Measurements from ENCODE around the gene RBM8A. TPM values are rescaled to one million over a fixed set of nuclear protein-coding genes. Genes with fewer than 3 reads are reported as not detected.
A peak's percentile ranks its signal among the peaks of the same experiment; 100 is the strongest.

RBM8A gene
- total RNA-seq, 2 experiments from 2014 or later, result 157 to 160 TPM

DNA sequence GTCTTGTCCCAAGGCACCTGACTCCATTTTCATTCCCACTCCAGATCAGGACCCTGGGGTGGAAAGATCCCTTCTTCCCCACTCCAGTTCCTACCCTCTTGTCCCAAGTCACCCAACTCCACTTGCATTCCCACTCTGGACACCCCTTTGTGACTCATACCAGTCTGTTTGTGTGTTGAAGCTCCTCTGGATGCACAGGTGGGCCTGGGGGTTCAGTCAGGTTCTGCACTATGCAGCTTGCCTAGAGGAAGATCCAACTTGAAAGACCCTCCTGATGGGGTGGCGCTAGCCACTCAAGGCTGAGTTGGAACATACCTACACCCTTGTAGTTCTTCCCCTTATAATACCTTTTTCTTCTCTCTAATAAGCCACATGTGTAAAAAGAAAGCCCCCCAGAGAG is 31.8 kb downstream of the RBM8A start:
- ATAC-seq (ENCODE audit: low read depth) (no peak), DNase-seq (peak; percentile 12)
- no peak overlapping the region for H3K27ac Mint-ChIP-seq
- no peaks in the 10 kb centered on the region for H3K27me3 Mint-ChIP-seq
- no peaks in the 10 kb centered on the region for H3K9me3 Mint-ChIP-seq
- no peak overlapping the region for H3K4me3 Mint-ChIP-seq
- no peaks in the 10 kb centered on the region for H3K4me1 Mint-ChIP-seq
- POLR2A ChIA-PET, result no interaction called here
- H3K36me3 Mint-ChIP-seq, result no peaks in the 10 kb centered on the region

GRCh38 chr1:145893306-145894055 is 33.8 kb downstream of the RBM8A start:
- Mint-ChIP-seq H3K9me3 (no peaks in the 10 kb centered on the region), H3K4me1 (no peaks in the 10 kb centered on the region), H3K27ac (no peak overlapping the region), H3K4me3 (no peak overlapping the region), H3K36me3 (no peaks in the 10 kb centered on the region), H3K27me3 (no peaks in the 10 kb centered on the region)
- POLR2A ChIA-PET, result interaction anchor here (1.2 kb wide), 1 partner anchor 34 kb away, joined by 3 read pairs; the partner anchor contains the start of gene RBM8A
- ATAC-seq (ENCODE audit: low read depth) (no peak), DNase-seq (no peak)

DNA sequence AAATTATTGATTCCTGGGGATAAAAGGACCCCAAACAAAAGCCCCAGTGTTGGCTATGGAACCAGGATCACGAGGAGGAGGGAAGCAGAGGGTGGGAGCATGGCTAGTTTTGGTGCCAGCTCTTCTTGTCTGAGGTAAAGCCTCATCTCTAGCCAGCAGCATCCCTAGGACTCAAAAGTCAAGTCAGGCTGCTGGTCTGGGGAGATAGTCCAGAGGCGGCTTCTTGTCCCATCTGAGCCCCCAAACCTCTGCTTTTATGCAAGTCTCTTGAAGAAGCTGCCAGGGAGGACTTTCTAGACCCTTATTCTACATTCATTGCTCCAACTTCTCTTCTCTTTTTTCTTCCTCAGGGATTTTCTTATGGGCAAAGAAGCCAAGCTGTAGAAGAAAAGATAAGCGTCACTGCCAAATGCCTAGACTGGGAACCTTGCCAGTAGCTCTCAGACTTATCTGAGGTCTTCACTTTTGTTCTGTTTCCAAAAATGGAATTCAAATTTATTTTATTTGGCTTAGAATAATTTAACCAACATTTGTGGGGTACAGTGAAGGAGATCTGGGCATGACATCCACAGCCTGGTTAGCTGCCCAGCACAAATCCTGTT is 34.7 kb downstream of the RBM8A start:
- no peak for ATAC-seq (ENCODE audit: low read depth)
- Mint-ChIP-seq H3K9me3 (no peaks in the 10 kb centered on the region), H3K27me3 (no peaks in the 10 kb centered on the region), H3K27ac (no peak overlapping the region), H3K4me3 (no peak overlapping the region), H3K36me3 (no peaks in the 10 kb centered on the region), H3K4me1 (no peaks in the 10 kb centered on the region)
- no peak for DNase-seq
- POLR2A ChIA-PET, result interaction anchor here (0.7 to 1.3 kb wide), 3 partner anchors 16 to 47 kb away, joined by 3 read pairs; partner anchors contain the start of genes NUDT17 and RBM8A

DNA sequence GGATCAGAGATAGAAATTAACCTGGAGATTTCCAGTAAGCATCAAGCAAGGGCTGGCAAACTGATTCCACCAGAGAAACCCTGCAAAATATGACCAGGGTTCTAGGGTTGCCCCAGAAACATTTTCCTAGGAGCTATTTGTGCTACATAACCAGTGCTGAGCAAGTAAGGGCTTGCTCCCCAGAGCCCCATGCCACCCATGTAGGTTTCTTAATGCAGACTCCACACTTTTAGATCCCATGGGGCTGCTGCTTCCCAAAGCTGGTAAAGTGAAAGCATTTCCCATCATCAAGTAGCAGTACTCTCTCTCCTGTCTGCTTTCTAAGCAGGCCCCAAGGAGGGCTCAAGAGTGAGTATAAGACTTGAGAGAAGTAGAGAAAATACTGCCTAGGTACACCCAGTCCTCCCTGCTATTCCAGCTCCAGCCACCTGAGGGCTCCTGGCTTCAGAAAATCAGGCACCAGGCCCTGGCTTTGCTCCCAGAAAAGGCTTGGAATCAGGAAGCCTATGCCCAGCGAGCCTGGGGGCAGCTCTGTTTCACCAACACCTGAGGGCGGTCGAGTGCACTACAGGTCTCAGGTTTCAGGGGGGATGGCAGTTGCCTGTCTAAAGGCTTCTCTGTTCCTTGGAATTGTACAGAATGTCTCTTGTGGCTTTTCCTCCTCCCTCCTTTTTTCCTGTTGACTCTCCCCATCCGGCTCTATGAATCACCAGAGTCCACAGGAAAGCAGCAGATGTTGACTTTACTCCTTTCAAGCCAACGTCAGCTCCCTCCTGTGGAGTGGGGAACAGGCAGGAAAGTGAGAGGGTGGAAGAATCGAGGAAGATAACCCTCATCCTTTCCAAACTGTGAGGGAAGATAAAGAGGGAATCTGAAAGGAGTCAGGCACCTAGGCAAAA is 35.4 kb downstream of the RBM8A start:
- H3K9me3 Mint-ChIP-seq, result no peaks in the 10 kb centered on the region
- ATAC-seq (ENCODE audit: low read depth) (peak; percentile 79), DNase-seq (peak; percentile 67)
- H3K4me3 Mint-ChIP-seq, result no peak overlapping the region
- H3K4me1 Mint-ChIP-seq, result peaks cover under 1% of the 10 kb centered on the region
- POLR2A ChIA-PET, result interaction anchor here (0.7 to 1.3 kb wide), 5 partner anchors 17 to 104 kb away, joined by 3 to 4 read pairs (median 3); partner anchors contain the start of genes NUDT17, RBM8A and TXNIP
- no peaks in the 10 kb centered on the region for H3K27me3 Mint-ChIP-seq
- no peaks in the 10 kb centered on the region for H3K36me3 Mint-ChIP-seq
- H3K27ac Mint-ChIP-seq, result no peak overlapping the region

DNA sequence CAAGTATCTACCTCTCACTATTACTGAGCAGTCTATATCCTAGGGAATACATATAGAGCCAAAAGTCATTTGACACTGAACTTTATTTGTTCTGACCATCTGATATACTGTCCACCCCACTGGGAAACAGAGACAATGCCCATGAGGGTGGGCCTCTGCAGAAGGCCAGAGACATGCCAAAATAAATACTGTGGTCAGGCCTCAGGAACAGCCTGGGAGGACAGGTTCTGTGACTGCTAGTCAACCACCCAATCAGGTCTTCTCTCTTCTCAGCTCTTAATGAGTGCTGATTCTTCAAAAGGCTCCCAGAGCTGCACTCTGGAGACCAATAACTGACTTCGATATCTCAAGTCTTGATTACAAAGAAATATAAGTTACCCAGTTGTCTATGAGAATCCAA is 36.1 kb downstream of the RBM8A start:
- peaks cover 2% of the 10 kb centered on the region for H3K4me1 Mint-ChIP-seq
- no peak overlapping the region for H3K4me3 Mint-ChIP-seq
- no peak for ATAC-seq (ENCODE audit: low read depth)
- H3K27me3 Mint-ChIP-seq, result no peaks in the 10 kb centered on the region
- no peaks in the 10 kb centered on the region for H3K36me3 Mint-ChIP-seq
- POLR2A ChIA-PET, result interaction anchor here (0.7 to 1.3 kb wide), 3 partner anchors 44 to 105 kb away, joined by 3 to 4 read pairs (median 3); partner anchors contain the start of genes NUDT17 and TXNIP
- H3K9me3 Mint-ChIP-seq, result no peaks in the 10 kb centered on the region
- H3K27ac Mint-ChIP-seq, result no peak overlapping the region
- DNase-seq, result no peak

- H3K4me1 Mint-ChIP-seq, result peaks cover 12% of the 10 kb centered on the region
- H3K27ac Mint-ChIP-seq, result no peak overlapping the region
- POLR2A ChIA-PET, result no interaction called here
- no peaks in the 10 kb centered on the region for H3K9me3 Mint-ChIP-seq
- H3K27me3 Mint-ChIP-seq, result peaks cover 9% of the 10 kb centered on the region
- no peaks in the 10 kb centered on the region for H3K36me3 Mint-ChIP-seq
- DNase-seq (no peak), ATAC-seq (ENCODE audit: low read depth) (no peak)
- H3K4me3 Mint-ChIP-seq, result no peak overlapping the region
Observed at GRCh38 chr1:145889722-145890121, 37.6 kb downstream of the RBM8A start.

DNA sequence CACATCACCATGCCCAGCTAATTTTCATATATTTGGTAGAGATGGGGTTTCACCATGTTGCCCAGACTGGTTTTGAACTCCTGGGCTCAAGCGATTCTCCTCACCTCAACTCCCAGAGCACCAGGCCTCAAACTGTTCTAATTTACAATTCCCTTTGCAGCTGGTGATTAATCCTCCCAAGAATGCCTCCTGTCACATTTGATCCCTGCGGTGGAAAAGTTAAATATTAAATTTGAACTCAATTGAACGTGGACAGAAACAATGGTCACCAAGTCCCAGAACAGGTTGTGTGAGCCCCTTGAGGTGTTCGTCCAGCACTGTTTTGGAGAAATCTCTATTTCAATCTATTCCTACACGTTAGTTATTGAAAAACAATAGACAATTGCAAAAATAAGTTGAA is 39.7 kb downstream of the RBM8A start:
- no peak for ATAC-seq (ENCODE audit: low read depth)
- POLR2A ChIA-PET, result interaction anchor here (1.6 kb wide), 1 partner anchor 28 kb away, joined by 7 read pairs; the partner anchor contains the start of gene PIAS3

DNA sequence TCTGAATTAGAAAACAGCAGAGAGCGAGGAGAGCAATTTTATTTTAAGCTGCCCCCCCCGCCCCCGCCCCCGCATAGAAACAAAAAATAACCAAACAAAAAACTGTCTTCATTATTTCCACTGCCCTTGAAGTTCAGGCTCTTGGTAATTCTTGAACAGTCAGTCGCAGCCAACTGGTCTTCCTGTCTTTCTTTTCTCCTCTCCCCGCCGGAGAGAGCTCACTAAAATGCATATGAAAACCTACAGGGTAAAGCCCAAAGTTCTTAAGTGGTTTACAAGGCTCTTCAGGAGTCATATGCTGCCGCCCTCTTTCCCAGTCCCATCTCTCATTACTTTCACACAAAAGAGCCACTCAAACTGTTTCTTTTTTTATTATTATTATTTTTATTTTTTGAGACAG is 40.5 kb downstream of the RBM8A start:
- peaks cover 13% of the 10 kb centered on the region for H3K4me1 Mint-ChIP-seq
- no peak overlapping the region for H3K27ac Mint-ChIP-seq
- no peak for ATAC-seq (ENCODE audit: low read depth)
- H3K4me3 Mint-ChIP-seq, result peak overlapping the region; percentile 70
- no peaks in the 10 kb centered on the region for H3K36me3 Mint-ChIP-seq
- no peak for DNase-seq
- H3K27me3 Mint-ChIP-seq, result peaks cover 26% of the 10 kb centered on the region
- H3K9me3 Mint-ChIP-seq, result no peaks in the 10 kb centered on the region
- POLR2A ChIA-PET, result interaction anchor here (0.6 to 2.4 kb wide), 2 partner anchors 21 to 28 kb away, joined by 4 to 12 read pairs; partner anchors contain the start of gene PIAS3

More for the DNA sequence above, 39.7 kb downstream of the RBM8A start:
- peaks cover 13% of the 10 kb centered on the region for H3K4me1 Mint-ChIP-seq
- no peak overlapping the region for H3K4me3 Mint-ChIP-seq
- H3K27me3 Mint-ChIP-seq, result peaks cover 26% of the 10 kb centered on the region
- H3K36me3 Mint-ChIP-seq, result no peaks in the 10 kb centered on the region
- no peaks in the 10 kb centered on the region for H3K9me3 Mint-ChIP-seq
- H3K27ac Mint-ChIP-seq, result no peak overlapping the region
- no peak for DNase-seq

GRCh38 chr1:145886390-145886789 is 40.9 kb downstream of the RBM8A start:
- H3K36me3 Mint-ChIP-seq, result no peaks in the 10 kb centered on the region
- DNase-seq (no peak), ATAC-seq (ENCODE audit: low read depth) (no peak)
- H3K4me3 Mint-ChIP-seq, result peak overlapping the region; percentile 83
- H3K9me3 Mint-ChIP-seq, result no peaks in the 10 kb centered on the region
- peaks cover 13% of the 10 kb centered on the region for H3K4me1 Mint-ChIP-seq
- H3K27me3 Mint-ChIP-seq, result peaks cover 26% of the 10 kb centered on the region
- no peak overlapping the region for H3K27ac Mint-ChIP-seq
- POLR2A ChIA-PET, result interaction anchor here (0.6 to 2.4 kb wide), 2 partner anchors 21 to 27 kb away, joined by 4 to 12 read pairs; partner anchors contain the start of gene PIAS3

- peak within 1 kb of the TSS; percentile 83 for H3K4me3 Mint-ChIP-seq
- no peaks in the 10 kb centered on the region for H3K36me3 Mint-ChIP-seq
- peaks cover 26% of the 10 kb centered on the region for H3K27me3 Mint-ChIP-seq
- H3K4me1 Mint-ChIP-seq, result peaks cover 13% of the 10 kb centered on the region
- ATAC-seq (ENCODE audit: low read depth) (peak; percentile 100), DNase-seq (peak; percentile 91)
- POLR2A ChIA-PET, result interaction anchor here (0.6 to 2.4 kb wide), 4 partner anchors 14 to 41 kb away, joined by 3 to 12 read pairs (median 4); partner anchors contain the start of genes NUDT17, PIAS3 and RBM8A
- no peaks in the 10 kb centered on the region for H3K9me3 Mint-ChIP-seq
- no peak within 1 kb of the TSS for H3K27ac Mint-ChIP-seq
Observed at GRCh38 chr1:145885738-145886287, 41.5 kb downstream of the RBM8A start, which contains the start of gene ANKRD35. TSS of gene ANKRD35 (minus strand) at chr1:145885866. CDS start at chr1:145885758, 108 bp downstream.

- H3K9me3 Mint-ChIP-seq, result no peaks in the 10 kb centered on the region
- peaks cover 26% of the 10 kb centered on the region for H3K27me3 Mint-ChIP-seq
- POLR2A ChIA-PET, result interaction anchor here (1.3 kb wide), 1 partner anchor 26 kb away, joined by 5 read pairs; the partner anchor contains the start of gene PIAS3
- DNase-seq, result no peak
- no peak overlapping the region for H3K27ac Mint-ChIP-seq
- H3K4me3 Mint-ChIP-seq, result peak overlapping the region; percentile 83
- peaks cover 15% of the 10 kb centered on the region for H3K4me1 Mint-ChIP-seq
- ATAC-seq (ENCODE audit: low read depth), result no peak
- no peaks in the 10 kb centered on the region for H3K36me3 Mint-ChIP-seq
Observed at GRCh38 chr1:145884675-145885074, 42.6 kb downstream of the RBM8A start.

DNA sequence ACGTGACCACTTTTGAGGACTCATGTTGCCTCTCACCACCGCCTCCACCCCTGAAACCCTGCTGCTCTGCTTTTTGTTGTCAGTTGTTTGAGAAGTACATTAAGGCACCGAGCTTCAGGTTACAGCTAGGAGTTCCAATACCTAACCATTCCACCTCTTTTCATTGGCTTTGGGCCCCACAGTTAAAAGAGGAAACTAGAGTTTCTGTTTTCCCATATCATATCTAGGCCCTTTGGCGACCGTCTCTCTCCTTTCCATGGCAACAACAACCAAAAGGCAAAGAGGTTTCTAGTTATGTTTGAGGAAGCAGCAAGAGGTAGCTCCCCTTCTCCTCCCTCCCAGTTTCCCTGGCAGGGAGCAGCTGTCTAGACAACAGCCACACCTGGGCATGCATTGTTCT is 47.5 kb downstream of the RBM8A start:
- Mint-ChIP-seq H3K27me3 (peaks cover 41% of the 10 kb centered on the region), H3K27ac (no peak overlapping the region), H3K9me3 (no peaks in the 10 kb centered on the region), H3K36me3 (no peaks in the 10 kb centered on the region), H3K4me3 (no peak overlapping the region), H3K4me1 (peaks cover 7% of the 10 kb centered on the region)
- DNase-seq (no peak), ATAC-seq (ENCODE audit: low read depth) (no peak)
- POLR2A ChIA-PET, result interaction anchor here (1.3 to 2.5 kb wide), 2 partner anchors 8 to 20 kb away, joined by 3 to 9 read pairs; partner anchors contain the start of gene PIAS3

Data from activated naive CD8-positive, alpha-beta T cell treated with anti-CD3 and anti-CD28 coated beads, Interleukin-2, amount 10 ng/mL, durations not matched to agents 7 days and 5 days (primary cell).